GM18505 (cell line): ENCODE results near the gene FZD7.

Experiments
- ATAC-seq: cut with Tn5 transposase; IDR thresholded peaks from one replicate; pipeline ENCODE4 v1.9.1; 2021; ENCODE audit not compliant: unreplicated experiment
- POLR2A ChIP-seq: IDR thresholded peaks from 4 replicates; pipeline ENCODE4 v1.6.1; 2011; ENCODE audit warnings: borderline replicate concordance; ENCODE audit not compliant: insufficient read depth, insufficient read length; ENCODE audit errors: extremely low read depth

The FZD7 gene

GRCh38 chr2:202052235-202052634 lies 18.6 kb downstream of the FZD7 start:
- no peak for TF ChIP-seq POLR2A
- no peak for ATAC-seq

GRCh38 chr2:202054679-202055078 lies 21.0 kb downstream of the FZD7 start:
- no peak for TF ChIP-seq POLR2A
- ATAC-seq, result no peak

GRCh38 chr2:202056611-202057010 lies 23.0 kb downstream of the FZD7 start:
- no peak for TF ChIP-seq POLR2A
- ATAC-seq, result no peak

- no peak for ATAC-seq
Measured at GRCh38 chr2:202060218-202060617, 26.6 kb downstream of the FZD7 start.

GRCh38 chr2:202061695-202062094 lies 28.0 kb downstream of the FZD7 start:
- no peak for ATAC-seq

More at GRCh38 chr2:202060218-202060617, 26.6 kb downstream of the FZD7 start:
- no peak for TF ChIP-seq POLR2A

GRCh38 chr2:202064171-202064880 lies 30.7 kb downstream of the FZD7 start:
- TF ChIP-seq POLR2A, result no peak
- ATAC-seq, result no peak

More at GRCh38 chr2:202061695-202062094, 28.0 kb downstream of the FZD7 start:
- TF ChIP-seq POLR2A, result no peak

GRCh38 chr2:202064881-202065230 lies 31.2 kb downstream of the FZD7 start:
- no peak for TF ChIP-seq POLR2A
- no peak for ATAC-seq

- no peak for TF ChIP-seq POLR2A
- no peak for ATAC-seq
Measured at GRCh38 chr2:202065876-202066275, 32.2 kb downstream of the FZD7 start.

GRCh38 chr2:202066875-202067274 lies 33.2 kb downstream of the FZD7 start:
- TF ChIP-seq POLR2A, result no peak
- ATAC-seq, result no peak

- no peak for ATAC-seq
- no peak for TF ChIP-seq POLR2A
Measured at GRCh38 chr2:202067589-202067988, 33.9 kb downstream of the FZD7 start.

GRCh38 chr2:202069170-202070067 lies 35.8 kb downstream of the FZD7 start:
- no peak for ATAC-seq
- TF ChIP-seq POLR2A, result no peak

- TF ChIP-seq POLR2A, result no peak
- ATAC-seq, result no peak
Measured at GRCh38 chr2:202071107-202071506, 37.5 kb downstream of the FZD7 start.

GRCh38 chr2:202072226-202072625 lies 38.6 kb downstream of the FZD7 start:
- ATAC-seq, result no peak
- no peak for TF ChIP-seq POLR2A
